Measurements from ENCODE around the gene CELSR1.

CELSR1 gene

DNA sequence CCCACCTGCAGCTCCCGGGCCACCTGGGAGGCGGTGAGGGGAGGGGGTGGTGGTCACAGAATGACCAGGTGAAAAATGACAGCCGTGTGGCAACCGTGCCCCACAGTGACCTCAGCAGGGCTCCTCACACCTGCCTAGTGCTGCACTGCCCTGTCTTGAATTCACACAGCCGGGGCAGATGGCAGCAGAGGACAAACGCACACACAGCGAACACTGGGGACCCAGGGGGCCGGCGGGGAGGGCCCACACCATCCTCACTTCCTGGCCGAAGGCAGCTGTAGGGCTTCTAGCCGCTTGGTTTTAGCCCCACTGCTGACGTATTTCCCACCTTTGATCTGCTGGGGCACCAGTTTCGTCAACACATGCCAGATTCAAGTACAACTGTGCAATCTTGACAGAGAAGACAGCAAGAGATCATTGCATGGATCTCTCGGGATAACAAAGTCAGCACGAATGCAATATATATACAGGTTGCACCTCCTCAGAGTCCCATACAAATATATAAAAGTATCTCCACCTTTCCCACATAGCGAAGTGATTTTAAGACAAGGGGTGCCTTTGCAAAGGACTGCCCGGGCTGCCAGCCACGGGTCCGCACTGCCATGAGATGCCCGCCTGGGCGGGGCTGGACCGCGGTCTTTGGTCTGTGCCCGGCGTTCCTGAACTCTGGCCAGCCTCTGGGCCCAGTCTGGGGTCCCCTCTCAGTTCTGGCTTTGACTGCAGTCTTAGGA is 175.1 kb downstream of the CELSR1 start:
- DNase-seq (ENCODE audit: low read depth): no peak

DNA sequence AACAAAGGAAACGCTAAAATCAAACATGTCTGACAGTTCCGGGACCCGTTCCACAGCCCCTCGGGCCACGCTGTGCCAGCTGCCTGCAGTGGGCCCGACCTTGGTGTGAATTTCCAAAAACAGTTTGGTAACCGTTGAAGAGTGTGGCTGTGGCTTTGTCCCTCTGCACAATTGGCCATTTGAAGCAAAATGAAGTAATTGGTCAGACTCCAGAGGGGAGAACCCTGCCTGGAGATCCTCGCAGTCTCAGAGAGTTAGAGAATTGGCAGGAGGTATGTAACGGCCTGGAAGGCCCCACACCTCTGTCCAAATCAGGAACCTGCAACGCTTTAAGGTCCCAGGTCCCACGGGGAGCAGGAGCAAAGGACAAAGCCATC is 175.6 kb downstream of the CELSR1 start:
- DNase-seq (ENCODE audit: low read depth): no peak

DNA sequence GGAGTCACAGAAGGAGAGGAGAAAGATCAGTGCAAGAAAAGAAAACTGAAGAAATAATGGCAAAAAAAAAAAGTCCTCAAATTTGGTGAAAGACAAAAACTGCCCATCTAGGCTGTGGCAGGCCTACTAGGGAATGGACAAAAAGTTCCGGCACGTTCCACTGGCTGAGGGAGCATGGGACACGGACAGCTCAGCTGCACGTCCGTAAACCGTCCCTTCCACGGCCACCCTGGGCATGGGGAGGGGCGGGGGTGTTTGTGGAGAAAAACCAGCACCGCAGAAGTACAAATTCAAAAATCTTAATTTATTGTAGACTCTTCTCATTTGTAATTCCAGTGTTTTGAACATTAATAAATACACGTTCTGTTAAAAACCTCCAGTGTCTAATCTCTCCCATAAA is 176.5 kb downstream of the CELSR1 start:
- DNase-seq (ENCODE audit: low read depth): no peak

DNA sequence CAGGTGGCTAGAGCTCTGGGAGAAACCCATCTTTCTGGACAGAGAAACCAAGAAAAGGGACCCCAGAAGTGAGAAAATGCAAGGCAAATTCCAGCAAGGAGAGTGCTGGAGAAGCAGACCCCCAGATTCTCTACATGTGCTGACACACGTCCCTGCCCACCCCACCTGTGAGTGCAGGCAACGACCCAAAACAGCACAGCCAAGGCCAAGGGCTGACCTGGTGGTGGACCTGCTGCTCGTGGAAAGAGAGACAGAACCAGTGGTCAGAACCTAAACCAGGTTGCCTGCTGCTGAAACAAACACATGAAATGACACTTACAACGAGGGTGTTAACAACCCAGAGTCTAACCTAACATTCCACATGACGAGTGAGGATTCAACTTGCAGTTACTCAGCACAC is 177.3 kb downstream of the CELSR1 start:
- no peak for DNase-seq (ENCODE audit: low read depth)

DNA sequence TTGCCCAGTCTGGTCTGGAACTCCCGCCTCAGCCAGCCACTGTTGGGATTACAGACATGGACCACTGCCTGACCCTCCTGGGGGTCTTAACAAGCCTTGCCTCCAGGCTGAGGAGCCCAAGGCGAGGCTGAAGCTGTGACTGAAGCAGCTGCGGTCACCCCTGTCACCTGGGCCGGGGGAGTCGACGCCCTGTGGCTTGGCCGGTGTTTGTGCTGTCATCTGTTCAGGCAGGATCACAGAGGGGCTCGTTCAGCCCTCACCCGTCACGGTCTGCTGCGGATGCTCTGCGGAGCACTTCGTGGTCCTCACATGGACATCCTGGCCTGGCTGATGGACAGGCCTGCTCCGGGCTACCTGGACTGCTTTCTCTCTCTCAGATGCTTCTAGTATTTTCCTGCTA is 178.1 kb downstream of the CELSR1 start:
- DNase-seq (ENCODE audit: low read depth): no peak

DNA sequence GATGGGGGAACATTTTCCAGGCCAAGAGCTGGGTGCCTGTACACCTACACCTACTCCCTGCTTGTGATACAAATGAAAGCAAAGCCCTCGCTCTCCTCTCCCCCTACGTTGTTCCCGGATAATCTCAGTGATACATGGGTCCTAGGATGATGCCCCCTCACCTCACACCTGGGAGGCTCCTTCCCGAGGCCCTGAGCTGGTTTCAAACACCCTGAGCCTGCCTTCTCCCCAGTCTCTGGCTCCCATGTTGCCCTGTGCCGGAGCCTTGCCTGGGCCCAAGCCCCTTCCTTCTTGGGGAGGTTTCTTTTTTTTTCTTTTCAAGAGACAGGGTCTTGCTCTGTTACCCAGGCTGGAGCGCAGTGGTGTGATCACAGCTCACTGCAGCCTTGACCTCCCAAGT is 178.7 kb downstream of the CELSR1 start:
- no peak for DNase-seq (ENCODE audit: low read depth)

DNA sequence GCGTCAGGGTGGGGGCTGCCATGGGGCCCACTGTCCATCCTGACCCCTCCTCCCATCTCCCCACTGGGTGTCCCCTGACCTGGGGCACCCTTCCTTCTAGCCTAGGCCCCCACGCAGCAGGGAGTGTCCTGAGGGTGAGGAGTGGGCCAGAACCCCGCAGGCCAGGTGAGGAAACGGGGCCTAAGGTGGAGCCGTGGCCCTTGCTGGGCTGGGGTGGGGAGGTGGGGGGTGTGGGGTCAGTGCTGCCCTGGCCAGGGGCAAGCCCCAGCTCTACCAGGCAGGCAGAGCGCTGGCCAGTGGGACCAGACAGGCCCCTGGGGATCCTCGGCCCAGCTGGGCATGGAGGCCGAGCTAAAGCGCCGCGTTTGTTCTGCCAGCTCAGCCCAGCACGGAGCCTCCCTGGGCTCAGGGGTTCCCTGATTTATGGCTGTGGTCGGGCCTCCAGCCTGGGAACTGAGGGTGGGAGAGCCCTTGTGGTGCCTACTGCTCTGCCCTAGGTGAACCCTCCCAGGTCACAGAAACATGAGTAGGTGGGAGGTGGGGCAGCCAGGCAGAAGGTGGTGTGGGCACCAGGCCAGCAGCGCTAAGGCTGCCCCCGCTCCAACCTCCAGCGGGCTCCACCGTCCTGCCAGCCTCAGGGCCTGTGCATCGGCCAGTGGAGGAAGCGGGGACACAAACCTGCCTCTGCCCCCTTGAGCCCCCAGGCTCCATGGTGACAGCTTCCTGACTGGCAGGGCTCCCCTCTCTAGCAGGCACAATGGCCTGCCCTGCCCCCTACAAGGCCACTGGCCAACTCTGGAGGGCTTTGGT is 179.5 kb downstream of the CELSR1 start:
- DNase-seq (ENCODE audit: low read depth): no peak

DNA sequence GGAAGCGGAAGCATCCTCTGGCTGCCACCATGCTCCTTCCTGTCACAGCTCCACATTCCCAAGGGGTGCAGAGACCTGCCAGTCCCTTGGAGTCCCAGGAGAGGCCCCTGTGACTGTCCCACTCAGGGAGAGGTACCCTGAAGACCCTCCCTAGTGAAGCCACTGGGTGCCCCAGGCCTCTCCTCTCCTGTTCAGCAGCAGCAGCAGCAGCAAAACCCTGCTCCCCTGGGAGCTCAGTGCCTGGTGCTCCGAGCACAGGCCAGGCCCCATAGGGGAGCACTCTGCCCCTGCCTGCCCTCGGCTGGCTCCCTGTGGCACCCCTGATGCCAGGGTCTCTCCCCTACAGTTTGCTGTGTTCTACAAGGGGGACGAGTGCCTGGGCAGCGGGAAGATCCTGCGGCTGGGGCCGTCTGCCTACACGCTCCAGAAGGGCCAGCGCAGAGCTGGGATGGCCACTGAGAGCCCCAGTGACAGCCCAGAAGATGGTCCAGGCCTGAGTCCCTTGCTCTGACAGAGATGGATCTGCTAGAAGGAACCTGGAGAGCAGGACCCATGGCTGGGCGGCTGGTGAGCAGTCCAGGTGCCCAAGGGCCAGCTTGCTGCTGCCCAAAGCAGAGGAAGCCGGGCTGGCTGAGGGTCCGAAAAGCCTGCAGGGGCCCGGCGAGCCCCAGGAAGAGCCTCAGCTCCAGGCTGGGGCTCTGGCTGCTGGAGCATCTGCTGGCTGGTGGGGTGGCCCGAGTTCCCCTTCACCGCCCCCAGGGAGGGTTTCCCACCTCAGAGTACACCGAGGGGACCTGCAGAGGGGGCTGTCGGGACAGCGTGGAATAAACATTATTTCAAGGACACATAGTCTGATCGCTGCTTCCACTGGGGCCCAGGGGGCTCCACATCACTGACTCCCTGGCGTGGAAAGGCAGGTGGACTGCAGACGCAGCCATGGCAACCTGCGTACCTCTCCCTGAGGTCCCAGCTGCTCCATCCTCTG is 180.6 kb downstream of the CELSR1 start:
- DNase-seq (ENCODE audit: low read depth): no peak

DNA sequence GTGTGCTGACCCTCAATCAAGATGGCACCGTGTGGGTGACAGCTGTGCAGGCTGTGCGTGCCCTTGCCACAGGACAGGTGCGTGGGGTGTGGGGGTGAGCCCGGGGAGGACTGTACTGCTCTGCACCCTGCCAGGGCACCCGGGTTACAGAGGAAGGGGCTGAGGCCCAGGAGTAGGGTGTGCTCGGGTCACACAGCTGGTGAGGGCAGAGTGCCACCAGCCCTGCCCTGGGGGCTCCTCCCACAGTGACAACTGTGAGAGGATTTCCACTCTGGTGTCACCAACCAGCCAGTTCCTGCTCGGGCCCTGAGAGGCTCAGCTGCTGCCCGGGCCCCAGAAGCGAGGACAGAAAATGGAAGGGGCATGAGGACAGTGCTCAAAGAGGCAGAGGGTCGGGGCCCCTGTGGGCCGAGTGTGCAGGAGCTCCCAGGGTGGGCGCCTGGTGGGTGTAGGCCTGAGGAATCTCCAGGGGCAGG is 181.4 kb downstream of the CELSR1 start:
- DNase-seq (ENCODE audit: low read depth): no peak

DNA sequence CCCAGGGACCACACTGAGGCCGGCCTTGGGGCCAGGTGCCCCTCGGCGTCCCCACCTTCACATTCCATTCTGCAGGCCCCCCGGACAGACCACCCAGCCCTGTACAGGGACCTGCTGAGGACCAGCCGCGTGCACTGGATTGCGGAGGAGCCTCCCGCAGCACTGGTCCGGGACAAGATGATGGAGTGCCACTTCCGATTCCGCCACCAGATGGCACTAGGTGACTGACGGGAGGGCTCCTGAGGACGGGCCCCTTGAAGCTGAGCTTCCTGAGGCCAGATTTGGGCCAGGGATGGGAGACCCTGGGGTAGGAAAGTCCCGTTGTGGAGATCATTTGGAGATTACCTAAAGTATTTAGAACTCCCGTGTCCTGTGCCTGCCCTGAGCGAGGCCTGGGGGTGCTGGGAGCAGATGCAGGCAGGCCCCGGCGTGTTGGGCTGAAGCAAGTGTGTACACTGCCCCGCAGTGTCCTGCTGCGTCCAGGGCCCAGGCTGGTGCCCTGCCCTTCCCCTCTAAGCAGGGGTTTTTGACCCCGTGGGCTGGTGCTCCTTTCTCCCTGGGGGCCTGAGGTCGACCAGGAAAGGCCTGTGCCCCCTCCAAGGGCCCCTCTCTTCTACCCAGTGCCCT is 181.9 kb downstream of the CELSR1 start:
- peak; percentile 69 for DNase-seq (ENCODE audit: low read depth)

DNA sequence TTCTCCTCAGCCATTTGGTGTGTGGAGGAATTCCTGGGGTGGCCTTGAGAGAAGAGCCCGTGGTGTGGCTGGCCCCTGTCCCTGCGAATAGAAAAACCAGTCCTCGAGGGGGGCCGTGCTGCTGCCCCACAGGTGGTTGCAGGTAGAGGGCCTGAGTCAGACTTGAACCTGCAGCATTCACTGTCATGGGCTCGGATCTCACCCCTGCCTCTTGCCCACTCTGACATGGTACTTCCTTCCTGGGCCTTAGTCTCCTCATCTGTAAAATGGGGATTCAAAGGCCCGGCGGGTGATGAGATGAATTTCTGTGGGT is 182.5 kb downstream of the CELSR1 start:
- DNase-seq (ENCODE audit: low read depth): no peak

DNA sequence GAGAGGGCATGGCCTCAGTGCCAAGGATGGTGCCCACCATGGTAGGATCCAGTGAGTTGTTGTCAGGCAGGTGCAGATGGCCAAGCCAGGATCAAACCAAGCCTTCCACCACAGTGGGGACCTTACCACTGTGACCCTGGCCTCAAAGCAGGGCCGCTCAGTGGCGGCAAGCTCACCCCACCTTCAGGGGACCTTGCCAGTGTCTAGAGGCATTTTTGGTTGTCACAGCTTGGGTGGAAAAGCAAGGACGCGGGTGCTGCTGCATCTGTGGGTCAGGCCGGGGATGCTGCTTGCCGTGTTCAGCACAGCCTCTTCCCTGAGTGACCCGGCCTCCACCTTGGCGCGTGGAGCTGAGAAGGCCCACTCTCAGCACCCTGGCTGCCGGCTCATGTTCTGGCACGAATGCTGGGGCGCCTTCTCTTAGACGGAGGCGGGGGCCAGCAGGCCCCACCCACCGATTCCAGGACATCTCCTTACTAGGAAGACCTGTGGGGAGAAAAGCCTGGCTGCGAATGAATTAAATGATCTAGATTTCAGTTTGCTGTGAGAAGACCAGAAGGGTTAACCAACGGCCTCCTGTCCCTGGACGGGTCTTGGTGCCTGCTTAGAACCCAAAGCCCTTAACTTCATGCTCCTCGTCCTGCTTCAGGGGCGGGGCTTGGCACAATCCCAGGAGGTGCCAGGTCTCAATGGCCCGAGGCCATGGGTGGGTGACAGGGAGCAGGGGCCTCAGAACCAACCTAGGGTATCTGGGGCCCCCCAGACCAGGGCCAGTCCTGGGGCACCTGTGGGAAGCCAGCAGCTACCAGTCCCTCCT is 183.0 kb downstream of the CELSR1 start:
- DNase-seq (ENCODE audit: low read depth): no peak

DNA sequence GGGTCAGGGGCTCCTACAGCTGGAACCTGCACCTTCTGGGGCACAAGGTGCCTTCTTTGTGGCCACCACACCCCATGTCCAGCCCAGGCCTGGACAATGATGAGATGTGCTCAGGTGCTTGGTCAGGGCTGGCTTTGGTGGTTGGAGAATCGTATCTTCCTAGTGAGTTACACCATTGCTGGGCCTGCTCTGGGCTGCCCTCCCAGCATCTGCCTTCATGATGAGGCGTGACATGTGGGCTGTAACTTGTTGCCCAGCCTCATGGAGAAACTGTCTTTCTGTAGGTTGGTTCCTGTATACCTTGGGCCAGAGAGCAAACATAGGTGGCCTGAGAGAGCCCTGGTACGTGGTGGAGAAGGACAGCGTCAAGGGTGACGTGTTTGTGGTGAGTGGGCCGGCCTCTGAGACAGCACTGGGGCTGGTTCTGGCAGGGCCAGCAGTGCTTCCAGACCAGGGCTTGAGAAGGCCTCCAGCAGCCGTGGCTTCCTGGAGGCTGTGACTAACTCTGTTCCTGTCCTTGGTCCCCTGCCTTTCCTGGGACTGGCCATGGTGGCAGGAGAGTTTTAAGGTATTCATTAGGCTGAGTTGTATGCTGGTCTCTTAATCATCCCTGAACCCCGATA is 183.8 kb downstream of the CELSR1 start:
- no peak for DNase-seq (ENCODE audit: low read depth)

DNA sequence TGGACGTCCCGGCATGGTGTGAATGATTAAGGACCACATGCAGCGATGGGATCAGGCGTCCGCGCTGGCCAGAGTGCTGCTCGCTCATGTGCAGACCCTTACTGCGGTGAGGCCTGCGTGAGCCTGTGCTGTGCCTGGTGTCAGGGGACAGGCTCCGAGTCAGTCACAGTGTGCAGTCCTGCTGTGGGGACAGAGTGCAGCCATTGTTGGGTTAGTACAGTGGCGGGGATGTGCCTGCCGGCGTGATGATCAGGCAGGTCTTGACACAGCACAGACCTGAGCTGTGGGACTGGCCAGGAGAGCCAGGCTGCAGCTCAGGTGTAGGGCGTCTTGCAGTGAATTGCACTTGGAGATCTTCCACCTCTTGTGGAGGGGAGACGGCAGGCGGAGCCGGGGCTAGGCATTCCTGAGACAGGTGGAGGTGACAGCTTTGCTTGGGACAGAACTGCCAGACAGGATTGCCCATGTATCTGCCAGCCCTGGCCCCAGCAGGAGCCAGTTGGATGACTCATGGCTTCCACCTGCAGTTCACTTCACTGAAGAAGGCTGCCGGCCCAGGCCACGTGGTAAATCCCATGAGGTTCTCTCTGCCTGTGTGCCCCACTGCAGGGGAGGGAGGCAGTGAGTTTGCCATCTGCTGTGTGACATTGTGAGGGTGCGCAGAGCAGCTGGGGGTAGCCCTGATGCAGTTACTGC is 184.6 kb downstream of the CELSR1 start:
- peak; percentile 42 for DNase-seq (ENCODE audit: low read depth)

DNA sequence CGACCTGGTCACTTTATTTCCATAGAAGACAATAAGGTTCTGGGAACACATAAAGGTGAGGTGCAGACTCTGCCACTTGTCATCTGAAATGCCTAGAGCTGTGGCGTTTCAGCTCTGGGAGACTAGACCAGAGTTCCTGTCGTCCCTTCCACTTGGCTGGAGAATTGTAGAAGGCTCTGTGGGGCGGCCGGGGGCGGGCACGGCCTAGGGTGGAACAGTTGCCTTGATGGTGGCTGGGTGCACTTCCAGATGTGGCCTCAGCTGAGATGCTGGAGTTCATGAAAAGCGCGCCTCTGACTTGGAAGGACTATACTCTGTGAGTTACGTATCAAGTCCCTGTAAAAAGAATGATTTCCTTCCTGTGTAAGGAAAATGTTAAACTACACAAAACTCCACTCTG is 185.1 kb downstream of the CELSR1 start:
- DNase-seq (ENCODE audit: low read depth): no peak

DNA sequence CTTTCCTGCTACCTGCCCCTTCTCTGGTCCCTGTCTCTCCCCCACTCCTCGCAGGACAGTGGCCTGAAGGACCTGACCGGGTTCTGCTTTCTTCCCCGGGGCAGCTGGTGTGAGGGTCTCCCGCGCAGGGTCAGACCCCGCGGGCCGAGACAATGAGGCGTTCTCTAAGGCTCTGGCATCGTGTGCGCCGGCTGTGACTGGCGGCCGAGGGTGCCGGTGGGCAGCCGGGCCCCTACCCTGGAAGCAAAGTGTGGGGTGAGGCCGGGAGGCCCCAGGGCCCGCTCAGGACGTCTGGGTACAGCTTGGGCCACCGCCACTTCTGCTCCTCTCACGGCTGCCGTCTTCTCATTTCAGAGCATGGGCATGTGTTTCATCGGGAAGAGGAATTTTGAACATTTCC is 185.7 kb downstream of the CELSR1 start:
- DNase-seq (ENCODE audit: low read depth): no peak

DNA sequence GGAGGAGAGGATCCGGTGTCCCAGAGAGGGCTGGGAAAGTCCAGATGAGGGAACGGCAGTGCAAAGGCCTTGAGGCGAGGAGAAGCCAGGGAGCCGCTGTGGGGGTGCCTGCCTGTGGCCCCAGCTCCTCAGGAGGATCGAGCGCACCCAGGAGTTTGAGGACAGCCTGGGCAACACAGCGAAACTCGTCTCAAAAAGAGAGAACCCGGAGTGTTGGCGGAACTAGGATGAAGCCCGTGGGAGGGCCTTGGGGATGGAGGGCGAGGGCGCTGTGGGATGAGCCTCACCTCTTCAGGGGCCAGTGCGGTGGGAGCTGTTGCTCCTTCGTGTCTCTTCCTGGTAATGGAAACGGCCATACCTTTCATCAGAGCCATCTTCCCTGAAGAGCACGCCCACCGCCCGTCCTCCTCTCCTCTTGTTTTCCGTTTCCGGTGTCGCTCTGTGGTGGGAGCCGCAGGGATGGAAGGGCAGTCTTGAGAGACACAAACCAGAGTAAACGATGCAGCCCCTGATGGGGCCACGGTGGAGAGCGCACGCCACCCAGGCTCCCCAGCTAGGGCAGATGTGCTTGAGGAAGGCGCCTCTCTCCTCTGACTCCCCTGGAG is 186.2 kb downstream of the CELSR1 start:
- no peak for DNase-seq (ENCODE audit: low read depth)

DNA sequence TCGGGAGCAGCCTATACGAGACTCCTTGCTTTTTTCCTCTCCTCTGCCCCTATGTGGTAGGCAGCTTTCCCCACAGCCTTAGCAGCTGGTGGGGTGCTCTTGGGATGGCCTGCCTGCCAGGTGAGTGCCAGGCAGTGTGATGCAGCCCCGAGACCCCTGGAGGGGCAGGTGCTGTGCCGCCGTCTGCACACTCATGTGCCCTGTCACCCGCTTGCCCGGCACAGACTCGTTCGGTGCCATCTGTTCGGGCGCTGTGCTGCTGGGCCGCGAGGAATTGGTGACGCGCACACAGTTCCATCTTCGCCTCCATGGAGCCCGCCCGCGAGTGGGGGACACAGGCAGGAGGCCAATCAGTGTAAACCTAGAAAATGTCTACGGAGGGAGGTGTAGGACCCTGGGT is 186.8 kb downstream of the CELSR1 start:
- no peak for DNase-seq (ENCODE audit: low read depth)

DNA sequence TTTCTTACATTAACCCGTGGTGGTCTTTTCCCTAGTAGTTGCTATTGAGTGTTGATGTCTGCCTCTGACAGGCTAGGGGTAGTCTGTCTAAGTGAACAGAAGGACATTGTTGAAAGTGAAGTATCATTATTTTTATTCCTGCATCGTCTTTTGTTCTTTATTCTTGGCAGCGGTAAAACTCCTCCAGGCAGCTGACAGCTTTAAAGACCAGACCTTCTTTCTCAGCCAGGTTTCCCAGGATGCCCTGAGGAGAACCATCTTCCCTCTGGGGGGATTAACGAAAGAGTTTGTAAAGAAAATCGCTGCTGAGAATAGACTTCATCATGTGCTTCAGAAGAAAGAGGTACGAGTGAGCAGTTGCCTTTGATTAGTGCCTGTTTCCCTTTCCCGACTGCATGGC is 187.3 kb downstream of the CELSR1 start:
- DNase-seq (ENCODE audit: low read depth): no peak

DNA sequence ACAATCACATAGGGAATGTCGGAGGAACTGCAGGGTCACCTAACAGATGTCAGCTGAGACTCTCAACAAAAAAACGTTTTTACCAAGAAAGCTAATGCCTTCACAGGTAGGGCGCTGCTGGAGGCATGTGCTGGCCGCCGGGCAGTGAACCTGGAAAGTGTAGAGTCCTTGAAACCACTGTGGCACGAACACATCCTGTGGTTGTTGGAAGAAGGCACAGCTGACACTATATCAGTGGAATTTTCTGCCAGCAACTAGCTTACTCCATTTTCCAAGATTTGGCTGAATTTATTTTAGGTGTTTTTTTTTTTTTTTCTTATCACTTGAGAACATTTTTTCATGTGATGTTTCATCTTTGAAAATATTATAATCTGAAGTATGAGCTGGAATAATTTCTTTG is 187.7 kb downstream of the CELSR1 start:
- no peak for DNase-seq (ENCODE audit: low read depth)
